Bladder microvascular endothelial cell (primary cell): ENCODE measurements around the gene KRTAP1-3. TPM values are rescaled to one million over a fixed set of nuclear protein-coding genes. Genes with fewer than 3 reads are reported as not detected.

Source experiments
- total RNA-seq: library from RNA; depleted of rRNA; stranded (reverse); fragments of >200 nt; gene quantifications from 2 replicates; pipeline ENCODE4 v1.2.3, GENCODE V29; 2014

Gene KRTAP1-3
- total RNA-seq, result not detected in 2 replicates

GRCh38 chr17:41034346-41034935, at the start of gene KRTAP1-3:
Gene KRTAP1-3, minus strand, starts transcription at chr17:41034874. Its CDS starts 53 bp downstream, at chr17:41034821.

GRCh38 chr17:41084100-41084856, 49.6 kb upstream of the KRTAP1-3 start, which contains the start of gene KRTAP4-7:
Gene KRTAP4-7, plus strand, starts transcription at chr17:41084150. Its CDS starts 57 bp downstream, at chr17:41084207.

GRCh38 chr17:41065829-41066624, 31.4 kb upstream of the KRTAP1-3 start, which contains the start of gene KRTAP2-4:
Gene KRTAP2-4, minus strand, starts transcription at chr17:41065879. Its CDS starts 34 bp downstream, at chr17:41065845.

GRCh38 chr17:41060052-41060604, 25.5 kb upstream of the KRTAP1-3 start, which contains the start of gene KRTAP2-3:
Gene KRTAP2-3, minus strand, starts transcription at chr17:41060114. Its CDS starts 64 bp downstream, at chr17:41060050.

GRCh38 chr17:41055130-41055529, 20.5 kb upstream of the KRTAP1-3 start, which contains the start of gene KRTAP2-2:
Gene KRTAP2-2, minus strand, starts transcription at chr17:41055230. Its CDS starts 19 bp downstream, at chr17:41055211.

GRCh38 chr17:41046735-41047465, 12.2 kb upstream of the KRTAP1-3 start, which contains the start of gene KRTAP2-1:
Gene KRTAP2-1, minus strand, starts transcription at chr17:41047316. Its CDS starts 49 bp downstream, at chr17:41047267.

GRCh38 chr17:41040783-41041571, 6.3 kb upstream of the KRTAP1-3 start, which contains the start of gene KRTAP1-1:
Gene KRTAP1-1, minus strand, starts transcription at chr17:41041450. Its CDS starts 53 bp downstream, at chr17:41041397.

GRCh38 chr17:41029633-41030245, 4.9 kb downstream of the KRTAP1-3 start, which contains the start of gene KRTAP1-4:
Gene KRTAP1-4, minus strand, starts transcription at chr17:41030195. Its CDS starts 117 bp downstream, at chr17:41030078.

GRCh38 chr17:41026715-41027471, 7.8 kb downstream of the KRTAP1-3 start, which contains the start of gene KRTAP1-5:
Gene KRTAP1-5, minus strand, starts transcription at chr17:41027208. Its CDS starts 53 bp downstream, at chr17:41027155.

GRCh38 chr17:41008811-41009210, 25.9 kb downstream of the KRTAP1-3 start, which contains the start of gene KRTAP3-1:
Gene KRTAP3-1, minus strand, starts transcription at chr17:41009128. Its CDS starts 54 bp downstream, at chr17:41009074.

GRCh38 chr17:40999563-40999962, 35.1 kb downstream of the KRTAP1-3 start, which contains the start of gene KRTAP3-2:
Gene KRTAP3-2, minus strand, starts transcription at chr17:40999906. Its CDS starts 53 bp downstream, at chr17:40999853.

GRCh38 chr17:40993839-40994238, 40.8 kb downstream of the KRTAP1-3 start, which contains the start of gene KRTAP3-3:
Gene KRTAP3-3, minus strand, starts transcription at chr17:40994164. Its CDS starts 67 bp downstream, at chr17:40994097.

GRCh38 chr17:40984226-40984625, 50.4 kb downstream of the KRTAP1-3 start, which contains the start of gene KRT40:
Gene KRT40, minus strand, starts transcription at chr17:40984326. Its CDS starts 53 bp downstream, at chr17:40984273.

Other genes with a start within 250 kb of the KRTAP1-3 start
- gene KRT28, start 234.9 kb downstream of the KRTAP1-3 start, total RNA-seq, result not detected in 2 replicates
- gene KRT10, start 212.3 kb downstream of the KRTAP1-3 start, total RNA-seq, result 3.0 and 4.9 TPM in 2 replicates
- not detected in 2 replicates for gene KRT12, start 167.7 kb downstream of the KRTAP1-3 start, total RNA-seq
- gene KRT20, start 149.6 kb downstream of the KRTAP1-3 start, total RNA-seq, result not detected in 2 replicates
- gene KRT23, start 97.2 kb downstream of the KRTAP1-3 start, total RNA-seq, result 1.1 TPM in 1 of 2 replicates, not detected in the other
- not detected in 2 replicates for gene KRT39, start 67.9 kb downstream of the KRTAP1-3 start, total RNA-seq
- not detected in 2 replicates for gene KRT40, start 50.5 kb downstream of the KRTAP1-3 start, total RNA-seq
- not detected in 2 replicates for gene KRTAP3-3, start 40.7 kb downstream of the KRTAP1-3 start, total RNA-seq
- 0.16 TPM in 1 of 2 replicates, not detected in the other for gene KRTAP3-2, start 35.0 kb downstream of the KRTAP1-3 start, total RNA-seq
- gene KRTAP3-1, start 25.7 kb downstream of the KRTAP1-3 start, total RNA-seq, result not detected in 2 replicates
- not detected in 2 replicates for gene KRTAP1-5, start 7.7 kb downstream of the KRTAP1-3 start, total RNA-seq
- gene KRTAP1-4, start 4.7 kb downstream of the KRTAP1-3 start, total RNA-seq, result not detected in 2 replicates
- not detected in 2 replicates for gene KRTAP1-1, start 6.6 kb upstream of the KRTAP1-3 start, total RNA-seq
- gene KRTAP2-1, start 12.4 kb upstream of the KRTAP1-3 start, total RNA-seq, result not detected in 2 replicates
- not detected in 2 replicates for gene KRTAP2-2, start 20.4 kb upstream of the KRTAP1-3 start, total RNA-seq
- gene KRTAP2-3, start 25.2 kb upstream of the KRTAP1-3 start, total RNA-seq, result not detected in 2 replicates
- gene KRTAP2-4, start 31.0 kb upstream of the KRTAP1-3 start, total RNA-seq, result not detected in 2 replicates
- not detected in 2 replicates for gene KRTAP4-7, start 49.3 kb upstream of the KRTAP1-3 start, total RNA-seq
- gene KRTAP4-8, start 63.3 kb upstream of the KRTAP1-3 start, total RNA-seq, result not detected in 2 replicates
- gene KRTAP4-16, start 67.3 kb upstream of the KRTAP1-3 start, total RNA-seq, result not detected in 2 replicates
- gene KRTAP4-9, start 70.5 kb upstream of the KRTAP1-3 start, total RNA-seq, result not detected in 2 replicates
- gene KRTAP4-11, start 83.5 kb upstream of the KRTAP1-3 start, total RNA-seq, result not detected in 2 replicates
- gene KRTAP4-12, start 89.3 kb upstream of the KRTAP1-3 start, total RNA-seq, result not detected in 2 replicates
- not detected in 2 replicates for gene KRTAP4-6, start 105.7 kb upstream of the KRTAP1-3 start, total RNA-seq
- not detected in 2 replicates for gene KRTAP4-5, start 115.0 kb upstream of the KRTAP1-3 start, total RNA-seq
- gene KRTAP4-4, start 125.9 kb upstream of the KRTAP1-3 start, total RNA-seq, result not detected in 2 replicates
- not detected in 2 replicates for gene KRTAP4-3, start 133.3 kb upstream of the KRTAP1-3 start, total RNA-seq
- gene KRTAP4-2, start 143.3 kb upstream of the KRTAP1-3 start, total RNA-seq, result not detected in 2 replicates
- gene KRTAP4-1, start 150.0 kb upstream of the KRTAP1-3 start, total RNA-seq, result not detected in 2 replicates
- not detected in 2 replicates for gene KRTAP9-1, start 155.0 kb upstream of the KRTAP1-3 start, total RNA-seq
- gene KRTAP9-2, start 191.8 kb upstream of the KRTAP1-3 start, total RNA-seq, result not detected in 2 replicates
- gene KRTAP9-3, start 197.6 kb upstream of the KRTAP1-3 start, total RNA-seq, result not detected in 2 replicates
- gene KRTAP9-8, start 203.1 kb upstream of the KRTAP1-3 start, total RNA-seq, result not detected in 2 replicates
- gene KRTAP9-4, start 214.8 kb upstream of the KRTAP1-3 start, total RNA-seq, result not detected in 2 replicates
- gene KRTAP9-9, start 220.5 kb upstream of the KRTAP1-3 start, total RNA-seq, result not detected in 2 replicates
- not detected in 2 replicates for gene KRTAP9-6, start 230.5 kb upstream of the KRTAP1-3 start, total RNA-seq
- gene KRTAP9-7, start 240.8 kb upstream of the KRTAP1-3 start, total RNA-seq, result not detected in 2 replicates